B cell (primary cell): ENCODE measurements around the gene ELMOD2. TPM values are rescaled to one million over a fixed set of nuclear protein-coding genes. Genes with fewer than 3 reads are reported as not detected.
A peak's percentile ranks its signal among the peaks of the same experiment; 100 is the strongest.

Experiments used
- ATAC-seq: fragments of 200-7000 bp; cut with Tn5 transposase; one replicate; pipeline ENCODE4 v1.10.0; 2021; ENCODE audit warnings: low read depth, mild to moderate bottlenecking, moderate number of reproducible peaks, moderate library complexity
- CTCF ChIA-PET: fragments of 350-600 bp; sonication (Branson Sonifier 250); formaldehyde crosslinking; loops from one replicate; lab custom pipeline; 2021; ENCODE audit warnings: antibody characterized with exemption, inconsistent platforms; lab: Charles Lee
- POLR2A ChIA-PET: fragments of 350-600 bp; sonication (Branson Sonifier 250); formaldehyde crosslinking; loops from one replicate; lab custom pipeline; 2021; ENCODE audit warnings: antibody characterized with exemption; lab: Charles Lee
- DNase-seq: peaks from one replicate; pipeline ENCODE4 v3.0.0; 2013
- H2AFZ ChIP-seq: 2 replicates; pipeline ENCODE4 v1.6.1; 2012; ENCODE audit warnings: mild to moderate bottlenecking, low read depth, low read length; ENCODE audit not compliant: insufficient read depth, poor library complexity, severe bottlenecking
- H3K27ac ChIP-seq, 2 donors: 1 replicate in 1 of 2; 2 replicates in 1 of 2; pipeline ENCODE4 v1.5.1; 2012 to 2013; ENCODE audit warnings: low read length in 2 of 2, mild to moderate bottlenecking in 2 of 2, moderate library complexity in 1 of 2
- H3K27me3 ChIP-seq, 4 experiments: fragments of 200-600 bp in 1 of 4; sonication (generic) in 1 of 4; replicated peaks in 1 of 4; 1 replicate in 2 of 4; 2 replicates in 2 of 4; pipeline versions ENCODE4 v1.6.1 to v1.7.0; 2013 to 2016; ENCODE audit warnings: low read length in 3 of 4, mild to moderate bottlenecking in 2 of 4, mixed read lengths in 1 of 4, moderate library complexity in 1 of 4; ENCODE audit not compliant: insufficient read depth in 4 of 4, control insufficient read depth in 3 of 4; ENCODE audit errors: control extremely low read depth in 1 of 4
- H3K36me3 ChIP-seq, 2 experiments: replicated peaks in 1 of 2; 1 replicate in 1 of 2; 2 replicates in 1 of 2; pipeline versions ENCODE4 v1.6.1 to v1.7.1; 2013; ENCODE audit warnings: low read length in 1 of 2; ENCODE audit not compliant: insufficient read depth in 2 of 2, control insufficient read depth in 1 of 2; ENCODE audit errors: control extremely low read depth in 1 of 2, extremely low read depth in 1 of 2
- H3K4me1 ChIP-seq, 2 donors: fragments of 200-600 bp in 1 of 2; sonication (generic) in 1 of 2; 1 replicate in 1 of 2; 2 replicates in 1 of 2; pipeline versions ENCODE4 v1.5.1 to v1.6.1; 2013 to 2017; ENCODE audit warnings: low read length in 2 of 2; ENCODE audit not compliant: control insufficient read depth in 2 of 2, insufficient read depth in 2 of 2
- H3K4me2 ChIP-seq: replicated peaks from 2 replicates; pipeline ENCODE3; 2012; ENCODE audit warnings: mild to moderate bottlenecking, low read depth, low read length; ENCODE audit not compliant: poor library complexity, severe bottlenecking
- H3K4me3 ChIP-seq, 5 experiments: fragments of 200-600 bp in 1 of 5; sonication (generic) in 1 of 5; 1 replicate in 3 of 5; 2 replicates in 2 of 5; pipeline versions ENCODE4 v1.5.1 to v1.7.0; 2011 to 2016; ENCODE audit warnings: low read length in 4 of 5, mild to moderate bottlenecking in 4 of 5, low read depth in 2 of 5, control low read depth in 1 of 5, moderate library complexity in 1 of 5; ENCODE audit not compliant: insufficient read depth in 1 of 5; ENCODE audit errors: control extremely low read depth in 1 of 5, extremely low read depth in 1 of 5
- H3K79me2 ChIP-seq: fragments of 200-600 bp; sonication (generic); one replicate; pipeline ENCODE4 v1.6.0; 2016; ENCODE audit warnings: low read length; ENCODE audit not compliant: control insufficient read depth, insufficient read depth
- H3K9ac ChIP-seq: fragments of 200-600 bp; sonication (generic); 2 replicates; pipeline ENCODE4 v1.6.1; 2017; ENCODE audit warnings: mild to moderate bottlenecking, low read length, moderate library complexity
- H3K9me3 ChIP-seq, 3 donors: one replicate each; pipeline versions ENCODE4 v1.6.1 to v1.7.1; 2013; ENCODE audit warnings: low read length in 2 of 3; ENCODE audit not compliant: control insufficient read depth in 2 of 3, insufficient read depth in 1 of 3; ENCODE audit errors: control extremely low read depth in 1 of 3
- H4K20me1 ChIP-seq: 2 replicates; pipeline ENCODE4 v1.6.0; 2012; ENCODE audit warnings: mild to moderate bottlenecking, low read length; ENCODE audit not compliant: insufficient read depth, control insufficient read depth, poor library complexity, severe bottlenecking
- H3K27ac Mint-ChIP-seq: one replicate; pipeline ENCODE4 v1.8.0; 2021; ENCODE audit warnings: mixed read lengths
- H3K27me3 Mint-ChIP-seq: one replicate; pipeline ENCODE4 v1.8.0; 2021; ENCODE audit warnings: mixed read lengths
- H3K4me1 Mint-ChIP-seq: one replicate; pipeline ENCODE4 v1.8.0; 2021; ENCODE audit warnings: mixed read lengths
- H3K4me3 Mint-ChIP-seq: one replicate; pipeline ENCODE4 v1.8.0; 2021; ENCODE audit warnings: mixed read lengths
- H3K9me3 Mint-ChIP-seq: one replicate; pipeline ENCODE4 v1.8.0; 2022; ENCODE audit warnings: mixed read lengths; ENCODE audit not compliant: insufficient read depth
- EZH2 ChIP-seq: IDR thresholded peaks from 2 replicates; pipeline ENCODE4 v1.6.1; 2012; ENCODE audit warnings: borderline replicate concordance, low read depth, mild to moderate bottlenecking, moderate library complexity, low read length; ENCODE audit not compliant: insufficient read depth, poor library complexity, severe bottlenecking
- WGBS: methylation state at CpG from one replicate; pipeline ENCODE4 v1.1.5; 2013; ENCODE audit warnings: missing lambda C conversion rate; ENCODE audit not compliant: insufficient coverage; 5-methylcytosine and 5-hydroxymethylcytosine counted together
- intact Hi-C: fragments of 100-400 bp; cut with micrococcal nuclease; formaldehyde crosslinking; loops from one replicate; pipeline ENCODE4 v1.10.0; 2022
- polyA plus RNA-seq: library from polyadenylated mRNA; depleted of rRNA; stranded (reverse); fragments of >200 nt; gene quantifications from 2 replicates; pipeline ENCODE4 v1.2.3, GENCODE V29; 2012
- total RNA-seq, 2 donors: library from RNA; stranded (reverse); fragments of 120-200 nt in 1 of 2; gene quantifications; 1 replicate in 1 of 2; 2 replicates in 1 of 2; pipeline versions ENCODE4 v1.2.3 to v1.2.4, GENCODE V29; 2013 to 2022
- TF ChIP-seq, protein P1 (sequence below): fragments of 200-600 bp; IDR thresholded peaks from one replicate; pipeline ENCODE4 v1.8.0; 2022; ENCODE audit warnings: antibody characterized with exemption, mild to moderate bottlenecking

Gene ELMOD2
- total and polyA plus RNA-seq, 2 donors (not counting 1 experiment from before 2014, with no cell fraction given), result 2.2 to 25.3 TPM

DNA sequence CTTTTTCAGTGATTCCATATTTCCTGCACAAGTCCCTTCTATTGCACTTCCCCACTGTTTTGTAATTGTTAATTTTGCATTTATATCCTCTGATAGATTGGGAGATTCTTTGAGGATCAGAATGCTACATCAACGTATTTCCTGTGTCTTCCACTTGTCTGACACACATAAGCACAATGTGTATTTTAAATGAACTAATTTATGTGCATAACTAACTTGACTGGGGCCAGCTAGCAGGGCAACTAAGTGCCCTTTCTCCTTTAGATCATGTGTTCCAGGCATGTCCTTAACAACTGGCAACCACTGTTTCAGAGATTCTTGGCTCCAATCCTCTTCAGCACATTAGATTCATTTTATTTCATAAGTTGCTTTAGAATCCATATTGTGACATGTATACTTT lies 60.5 kb downstream of the ELMOD2 start:
- Mint-ChIP-seq H3K27me3 (peaks cover 27% of the 10 kb centered on the region), H3K4me3 (no peak overlapping the region), H3K27ac (no peak overlapping the region), H3K9me3 (no peaks in the 10 kb centered on the region), H3K4me1 (peaks cover 1% of the 10 kb centered on the region)
- H3K36me3 ChIP-seq, result no peaks in the 10 kb centered on the region
- POLR2A ChIA-PET, result no interaction called here
- TF ChIP-seq, protein P1, sequence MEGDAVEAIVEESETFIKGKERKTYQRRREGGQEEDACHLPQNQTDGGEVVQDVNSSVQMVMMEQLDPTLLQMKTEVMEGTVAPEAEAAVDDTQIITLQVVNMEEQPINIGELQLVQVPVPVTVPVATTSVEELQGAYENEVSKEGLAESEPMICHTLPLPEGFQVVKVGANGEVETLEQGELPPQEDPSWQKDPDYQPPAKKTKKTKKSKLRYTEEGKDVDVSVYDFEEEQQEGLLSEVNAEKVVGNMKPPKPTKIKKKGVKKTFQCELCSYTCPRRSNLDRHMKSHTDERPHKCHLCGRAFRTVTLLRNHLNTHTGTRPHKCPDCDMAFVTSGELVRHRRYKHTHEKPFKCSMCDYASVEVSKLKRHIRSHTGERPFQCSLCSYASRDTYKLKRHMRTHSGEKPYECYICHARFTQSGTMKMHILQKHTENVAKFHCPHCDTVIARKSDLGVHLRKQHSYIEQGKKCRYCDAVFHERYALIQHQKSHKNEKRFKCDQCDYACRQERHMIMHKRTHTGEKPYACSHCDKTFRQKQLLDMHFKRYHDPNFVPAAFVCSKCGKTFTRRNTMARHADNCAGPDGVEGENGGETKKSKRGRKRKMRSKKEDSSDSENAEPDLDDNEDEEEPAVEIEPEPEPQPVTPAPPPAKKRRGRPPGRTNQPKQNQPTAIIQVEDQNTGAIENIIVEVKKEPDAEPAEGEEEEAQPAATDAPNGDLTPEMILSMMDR, result no peak
- TF ChIP-seq EZH2, result no peak
- H3K9ac ChIP-seq, result no peak overlapping the region
- CTCF ChIA-PET, result interaction anchor here (1.2 kb wide), 1 partner anchor 8 kb away, joined by 3 read pairs; no protein-coding TSS in a partner anchor
- peaks cover 0 to under 1% of the 10 kb centered on the region in 2 donors for H3K4me1 ChIP-seq
- H2AFZ ChIP-seq, result no peak overlapping the region
- no peak overlapping the region for H3K4me2 ChIP-seq
- no peaks in the 10 kb centered on the region for H4K20me1 ChIP-seq
- H3K9me3 ChIP-seq, result peaks cover 0 to 1% (median 0%) of the 10 kb centered on the region in 3 donors
- H3K4me3 ChIP-seq, result no peak overlapping the region
- intact Hi-C loops, result no loop called here
- no peak for DNase-seq
- H3K27me3 ChIP-seq, result peaks cover 0 to 11% (median 5%) of the 10 kb centered on the region in 4 experiments
- no peak for ATAC-seq
- no peaks in the 10 kb centered on the region for H3K79me2 ChIP-seq
- no CpG with 5 or more reads among the region's 1 CpG for WGBS
- no peak overlapping the region for H3K27ac ChIP-seq

DNA sequence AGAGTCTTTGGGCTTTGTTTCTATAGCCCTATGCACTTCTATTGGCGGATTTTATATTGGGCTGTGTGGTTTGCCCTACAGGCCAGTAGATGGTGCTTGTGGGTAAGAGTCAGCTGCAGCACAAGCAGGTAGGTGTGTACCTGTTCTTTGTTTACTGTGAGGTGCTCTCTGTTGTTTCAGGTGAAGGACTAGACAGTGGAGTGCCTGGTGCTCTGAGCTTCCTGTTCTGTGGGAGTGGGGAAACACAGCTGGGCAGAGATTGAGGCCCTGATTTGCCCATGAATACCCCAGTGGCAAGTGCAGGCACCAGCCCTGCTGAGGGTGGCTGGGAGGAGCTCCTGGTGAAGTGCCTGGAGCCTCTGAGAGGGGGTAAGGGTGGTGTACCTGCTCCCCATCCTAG lies 71.1 kb downstream of the ELMOD2 start:
- H3K9me3 Mint-ChIP-seq, result no peaks in the 10 kb centered on the region
- H4K20me1 ChIP-seq, result no peaks in the 10 kb centered on the region
- no peaks in the 10 kb centered on the region for H3K4me1 ChIP-seq
- no peak overlapping the region for H3K4me3 ChIP-seq
- ChIA-PET CTCF (interaction anchor here (0.9 to 2.3 kb wide), 8 partner anchors 14 to 293 kb away, joined by 3 to 15 read pairs (median 8); no protein-coding TSS in a partner anchor), POLR2A (interaction anchor here (1.1 kb wide), 1 partner anchor 235 kb away, joined by 4 read pairs; no protein-coding TSS in a partner anchor)
- no peaks in the 10 kb centered on the region for H3K4me1 Mint-ChIP-seq
- no peak overlapping the region for H3K4me2 ChIP-seq
- H3K4me3 Mint-ChIP-seq, result no peak overlapping the region
- H3K27ac Mint-ChIP-seq, result no peak overlapping the region
- TF ChIP-seq EZH2, result no peak
- TF ChIP-seq, protein P1, result peak; percentile 62
- intact Hi-C loops, result loop anchor here (1.0 kb wide), 2 partner anchors 256 to 289 kb away; no protein-coding TSS in a partner anchor
- DNase-seq (peak; percentile 53), ATAC-seq (peak; percentile 73)
- H3K36me3 ChIP-seq, result no peaks in the 10 kb centered on the region
- no peak overlapping the region for H3K27ac ChIP-seq
- H3K9me3 ChIP-seq, result no peaks in the 10 kb centered on the region
- H3K9ac ChIP-seq, result no peak overlapping the region
- no peak overlapping the region for H2AFZ ChIP-seq
- H3K79me2 ChIP-seq, result no peaks in the 10 kb centered on the region
- WGBS, result 67% methylated on average over 1 of the region's 1 CpG
- H3K27me3 ChIP-seq, result peaks cover 0 to 8% (median 4%) of the 10 kb centered on the region in 4 experiments
- H3K27me3 Mint-ChIP-seq, result peaks cover 45% of the 10 kb centered on the region
